ENCODE results near the gene POTEH. TPM values are rescaled to one million over a fixed set of nuclear protein-coding genes. Genes with fewer than 3 reads are reported as not detected.
"Not testable (repeated sequence)": the region's sequence is repeated elsewhere in the genome, so short reads cannot be mapped to it uniquely, and the experiment has no call there.

POTEH gene
- not detected for total RNA-seq
- polyA plus RNA-seq, result not detected
- long read RNA-seq, donor 1, result 0 reads
- long read RNA-seq, donor 2, result 0 reads
- long read RNA-seq, donor 3, result 0 reads
- long read RNA-seq, donor 4, result 0 reads
- long read RNA-seq, donor 5, result 0 reads
- long read RNA-seq, donor 6, result 0 reads
- long read RNA-seq, donor 7, result 0 reads
- long read RNA-seq, donor 8, result 0 reads
- long read RNA-seq, donor 9, result 0 reads
- long read RNA-seq, donor 10, result 0 reads

- 85 to 100% (median 88%) methylated on average over 2 to 7 of the region's 11 CpGs; no CpG with 5 or more reads in 1 of the 5 donors for WGBS, 5 donors
- H3K4me3 ChIP-seq; H3K9me3 ChIP-seq; H3K4me1 ChIP-seq; H3K27me3 ChIP-seq; DNase-seq; H3K36me3 ChIP-seq; H3K27ac ChIP-seq; intact Hi-C loops (cut with DNase I; ENCODE audit: low total_unique reads): not testable (repeated sequence)
These were observed at the start of gene POTEH for GRCh38 chr22:15689749-15690125. Gene POTEH, plus strand, starts transcription at chr22:15690026. Its CDS starts 52 bp downstream, at chr22:15690078.

GRCh38 chr22:15642288-15642861 lies 47.5 kb upstream of the POTEH start:
- H3K4me3 ChIP-seq; H3K36me3 ChIP-seq; intact Hi-C loops (cut with DNase I; ENCODE audit: low total_unique reads); H3K4me1 ChIP-seq; H3K27ac ChIP-seq; H3K9me3 ChIP-seq; H3K27me3 ChIP-seq; DNase-seq: not testable (repeated sequence)
- 86 to 98% (median 92%) methylated on average over 5 to 8 of the region's 19 CpGs; no CpG with 5 or more reads in 2 of the 5 donors for WGBS, 5 donors

GRCh38 chr22:15651954-15652353 lies 37.9 kb upstream of the POTEH start:
- intact Hi-C loops (cut with DNase I; ENCODE audit: low total_unique reads); DNase-seq; H3K27me3 ChIP-seq; H3K4me1 ChIP-seq; H3K4me3 ChIP-seq; H3K27ac ChIP-seq; H3K36me3 ChIP-seq; H3K9me3 ChIP-seq: not testable (repeated sequence)
- 23 to 51% (median 48%) methylated on average over 3 to 6 of the region's 7 CpGs; no CpG with 5 or more reads in 2 of the 5 donors for WGBS, 5 donors

GRCh38 chr22:15652738-15653137 lies 37.1 kb upstream of the POTEH start:
- H3K36me3 ChIP-seq; intact Hi-C loops (cut with DNase I; ENCODE audit: low total_unique reads): not testable (repeated sequence)
- 76% methylated on average over 1 of the region's 6 CpGs; no CpG with 5 or more reads in 4 of the 5 donors for WGBS, 5 donors

GRCh38 chr22:15653241-15653640 lies 36.6 kb upstream of the POTEH start:
- H3K4me1 ChIP-seq; H3K4me3 ChIP-seq; DNase-seq; H3K36me3 ChIP-seq; H3K27me3 ChIP-seq; H3K9me3 ChIP-seq; intact Hi-C loops (cut with DNase I; ENCODE audit: low total_unique reads); H3K27ac ChIP-seq: not testable (repeated sequence)
- WGBS, 5 donors, result 61 to 86% (median 67%) methylated on average over 2 of the region's 2 CpGs

More at GRCh38 chr22:15652738-15653137, 37.1 kb upstream of the POTEH start:
- H3K27ac ChIP-seq, DNase-seq, H3K4me3 ChIP-seq, H3K27me3 ChIP-seq, H3K9me3 ChIP-seq, H3K4me1 ChIP-seq: not testable (repeated sequence)

GRCh38 chr22:15661102-15661501 lies 28.7 kb upstream of the POTEH start:
- H3K27me3 ChIP-seq; H3K4me1 ChIP-seq; H3K27ac ChIP-seq; H3K4me3 ChIP-seq; H3K9me3 ChIP-seq; H3K36me3 ChIP-seq; DNase-seq; intact Hi-C loops (cut with DNase I; ENCODE audit: low total_unique reads): not testable (repeated sequence)
- WGBS, 5 donors, result no CpG with 5 or more reads among the region's 2 CpGs

GRCh38 chr22:15664682-15665081 lies 25.1 kb upstream of the POTEH start:
- H3K4me1 ChIP-seq; H3K9me3 ChIP-seq; intact Hi-C loops (cut with DNase I; ENCODE audit: low total_unique reads); H3K4me3 ChIP-seq; H3K36me3 ChIP-seq; H3K27me3 ChIP-seq; DNase-seq; H3K27ac ChIP-seq: not testable (repeated sequence)
- WGBS, 5 donors, result 86 to 100% (median 91%) methylated on average over 1 to 2 of the region's 3 CpGs; no CpG with 5 or more reads in 2 of the 5 donors

GRCh38 chr22:15665478-15665877 lies 24.3 kb upstream of the POTEH start:
- H3K36me3 ChIP-seq; intact Hi-C loops (cut with DNase I; ENCODE audit: low total_unique reads); H3K4me3 ChIP-seq; H3K27ac ChIP-seq; H3K4me1 ChIP-seq; DNase-seq; H3K27me3 ChIP-seq; H3K9me3 ChIP-seq: not testable (repeated sequence)
- 55 to 63% (median 59%) methylated on average over 5 of the region's 5 CpGs for WGBS, 5 donors

GRCh38 chr22:15669430-15669829 lies 20.4 kb upstream of the POTEH start:
- intact Hi-C loops (cut with DNase I; ENCODE audit: low total_unique reads); H3K27ac ChIP-seq; H3K4me3 ChIP-seq; DNase-seq; H3K4me1 ChIP-seq; H3K36me3 ChIP-seq; H3K27me3 ChIP-seq; H3K9me3 ChIP-seq: not testable (repeated sequence)
- WGBS, 5 donors, result 79 to 92% (median 87%) methylated on average over 5 to 8 of the region's 12 CpGs; no CpG with 5 or more reads in 1 of the 5 donors

GRCh38 chr22:15679702-15680101 lies 10.1 kb upstream of the POTEH start:
- H3K27me3 ChIP-seq; DNase-seq; intact Hi-C loops (cut with DNase I; ENCODE audit: low total_unique reads); H3K27ac ChIP-seq; H3K9me3 ChIP-seq; H3K36me3 ChIP-seq; H3K4me3 ChIP-seq; H3K4me1 ChIP-seq: not testable (repeated sequence)
- WGBS, 5 donors, result 90 to 97% (median 92%) methylated on average over 5 to 6 of the region's 8 CpGs; no CpG with 5 or more reads in 1 of the 5 donors

GRCh38 chr22:15684115-15684514 lies 5.7 kb upstream of the POTEH start:
- H3K36me3 ChIP-seq; H3K4me3 ChIP-seq; H3K27ac ChIP-seq; intact Hi-C loops (cut with DNase I; ENCODE audit: low total_unique reads); H3K9me3 ChIP-seq; H3K4me1 ChIP-seq; DNase-seq; H3K27me3 ChIP-seq: not testable (repeated sequence)
- WGBS, 5 donors, result 84 to 93% (median 90%) methylated on average over 2 of the region's 3 CpGs; no CpG with 5 or more reads in 1 of the 5 donors

GRCh38 chr22:15684695-15685094 lies 5.1 kb upstream of the POTEH start:
- H3K4me1 ChIP-seq; intact Hi-C loops (cut with DNase I; ENCODE audit: low total_unique reads): not testable (repeated sequence)
- no CpG with 5 or more reads among the region's 6 CpGs for WGBS, 5 donors

More at GRCh38 chr22:15684695-15685094, 5.1 kb upstream of the POTEH start:
- not testable (repeated sequence) for H3K36me3 ChIP-seq, H3K27me3 ChIP-seq, H3K4me3 ChIP-seq, DNase-seq, H3K27ac ChIP-seq, H3K9me3 ChIP-seq
